Osteocyte (in vitro differentiated cells): ENCODE data around the gene LYL1. TPM values are rescaled to one million over a fixed set of nuclear protein-coding genes. Genes with fewer than 3 reads are reported as not detected.

Experiments
- DNase-seq: peaks from one replicate; pipeline ENCODE4 v3.0.0; 2021; ENCODE audit warnings: mixed read lengths; ENCODE audit not compliant: unreplicated experiment; ENCODE audit errors: extremely low spot score
- H3K27ac Mint-ChIP-seq: one replicate; pipeline ENCODE4 v1.8.0; 2021; ENCODE audit warnings: mild to moderate bottlenecking, mixed read lengths; ENCODE audit not compliant: unreplicated experiment
- H3K27me3 Mint-ChIP-seq: one replicate; pipeline ENCODE4 v1.8.0; 2021; ENCODE audit warnings: mixed read lengths; ENCODE audit not compliant: unreplicated experiment
- H3K36me3 Mint-ChIP-seq: one replicate; pipeline ENCODE4 v1.8.0; 2021; ENCODE audit warnings: mixed read lengths; ENCODE audit not compliant: unreplicated experiment
- H3K4me1 Mint-ChIP-seq: one replicate; pipeline ENCODE4 v1.8.0; 2021; ENCODE audit warnings: mixed read lengths; ENCODE audit not compliant: unreplicated experiment
- H3K4me3 Mint-ChIP-seq: one replicate; pipeline ENCODE4 v1.8.0; 2021; ENCODE audit warnings: mild to moderate bottlenecking, moderate library complexity, mixed read lengths; ENCODE audit not compliant: unreplicated experiment
- H3K9me3 Mint-ChIP-seq: one replicate; pipeline ENCODE4 v1.8.0; 2021; ENCODE audit warnings: mixed read lengths; ENCODE audit not compliant: unreplicated experiment
- total RNA-seq: library from RNA; stranded (reverse); gene quantifications from 2 replicates; pipeline ENCODE4 v1.2.1, GENCODE V29; 2021
- TF ChIP-seq, protein P1 (sequence below): fragments of 200-600 bp; sonication (generic); IDR thresholded peaks from 2 replicates; pipeline ENCODE4 v1.5.0; 2021; ENCODE audit warnings: antibody characterized with exemption, mild to moderate bottlenecking, moderate library complexity

Gene LYL1
- total RNA-seq, 1 donor from 2014 or later, result not detected

DNA sequence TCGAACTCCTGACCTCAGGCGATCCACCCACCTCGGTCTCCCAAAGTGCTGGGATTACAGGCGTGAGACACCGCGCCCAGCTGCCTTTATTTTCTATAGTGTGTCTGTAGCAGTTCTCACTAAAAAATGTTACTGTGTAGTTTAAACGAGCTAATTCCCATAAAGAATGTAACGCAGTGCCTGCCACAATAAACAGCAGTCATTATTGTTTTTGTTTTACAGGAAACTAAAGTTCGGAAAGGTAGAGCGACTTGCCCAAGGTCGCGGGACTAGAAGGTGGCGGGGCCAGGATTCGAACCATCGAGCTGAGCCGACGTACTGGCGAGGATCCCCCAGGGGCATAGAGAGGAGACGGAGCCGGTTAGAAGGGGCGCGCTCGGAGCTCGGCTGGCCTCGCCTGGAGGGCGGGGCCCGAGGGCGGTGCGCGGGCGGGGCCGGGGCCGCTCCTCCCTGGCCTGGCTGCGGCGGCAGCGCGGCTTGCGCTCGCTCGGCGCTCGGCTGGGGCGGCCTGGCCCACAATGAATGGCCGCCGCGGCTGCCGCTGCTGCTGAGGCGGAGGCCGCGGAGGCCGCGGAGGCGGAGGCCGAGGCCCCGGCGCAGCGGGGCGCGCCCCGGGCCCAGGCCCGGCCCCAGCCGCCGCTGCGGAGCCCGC, 15.2 kb upstream of the LYL1 start, which contains the start of gene NACC1:
TSS of gene NACC1 (plus strand) at position 493 of the 652 bp plus-strand sequence. CDS start 16,944 bp downstream, outside the sequence.
- DNase-seq, result peak; percentile 98
- Mint-ChIP-seq H3K9me3 (no peaks in the 10 kb centered on the region), H3K4me3 (peak within 1 kb of the TSS; percentile 96), H3K36me3 (no peaks in the 10 kb centered on the region), H3K27ac (peak within 1 kb of the TSS; percentile 91), H3K27me3 (no peaks in the 10 kb centered on the region), H3K4me1 (peaks cover 56% of the 10 kb centered on the region)
- TF ChIP-seq, protein P1, sequence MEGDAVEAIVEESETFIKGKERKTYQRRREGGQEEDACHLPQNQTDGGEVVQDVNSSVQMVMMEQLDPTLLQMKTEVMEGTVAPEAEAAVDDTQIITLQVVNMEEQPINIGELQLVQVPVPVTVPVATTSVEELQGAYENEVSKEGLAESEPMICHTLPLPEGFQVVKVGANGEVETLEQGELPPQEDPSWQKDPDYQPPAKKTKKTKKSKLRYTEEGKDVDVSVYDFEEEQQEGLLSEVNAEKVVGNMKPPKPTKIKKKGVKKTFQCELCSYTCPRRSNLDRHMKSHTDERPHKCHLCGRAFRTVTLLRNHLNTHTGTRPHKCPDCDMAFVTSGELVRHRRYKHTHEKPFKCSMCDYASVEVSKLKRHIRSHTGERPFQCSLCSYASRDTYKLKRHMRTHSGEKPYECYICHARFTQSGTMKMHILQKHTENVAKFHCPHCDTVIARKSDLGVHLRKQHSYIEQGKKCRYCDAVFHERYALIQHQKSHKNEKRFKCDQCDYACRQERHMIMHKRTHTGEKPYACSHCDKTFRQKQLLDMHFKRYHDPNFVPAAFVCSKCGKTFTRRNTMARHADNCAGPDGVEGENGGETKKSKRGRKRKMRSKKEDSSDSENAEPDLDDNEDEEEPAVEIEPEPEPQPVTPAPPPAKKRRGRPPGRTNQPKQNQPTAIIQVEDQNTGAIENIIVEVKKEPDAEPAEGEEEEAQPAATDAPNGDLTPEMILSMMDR, result no peak

DNA sequence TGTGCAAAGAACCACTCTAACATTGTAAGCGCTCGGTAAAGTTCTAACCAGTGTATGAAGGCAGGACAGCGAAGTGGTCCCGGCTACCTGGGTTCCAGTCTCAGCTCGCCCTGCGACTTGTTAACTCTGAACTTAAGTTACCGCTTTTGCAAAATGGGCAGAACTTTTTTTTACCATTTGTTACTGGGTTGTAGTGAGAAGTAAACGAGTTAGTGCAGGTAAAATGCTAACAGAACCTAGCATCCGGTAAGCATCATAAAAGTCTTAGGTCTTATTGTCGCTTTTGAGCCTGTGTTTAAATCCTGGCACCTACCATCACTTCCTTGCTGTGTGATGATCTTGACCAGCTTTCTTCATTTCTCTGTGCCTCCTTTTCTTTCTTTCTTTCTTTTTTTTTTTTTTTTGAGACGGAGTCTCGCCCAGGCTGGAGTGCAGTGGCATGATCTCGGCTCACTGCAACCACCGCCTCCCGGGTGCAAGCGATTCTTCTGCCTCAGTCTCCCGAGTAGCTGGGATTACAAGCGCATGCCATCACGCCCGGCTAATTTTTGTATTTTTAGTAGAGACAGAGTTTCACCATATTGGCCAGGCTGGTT, 14.6 kb upstream of the LYL1 start:
- peak overlapping the region; percentile 91 for H3K27ac Mint-ChIP-seq
- DNase-seq, result no peak
- H3K4me1 Mint-ChIP-seq, result peaks cover 52% of the 10 kb centered on the region
- peaks cover 2% of the 10 kb centered on the region for H3K36me3 Mint-ChIP-seq
- H3K9me3 Mint-ChIP-seq, result no peaks in the 10 kb centered on the region
- no peaks in the 10 kb centered on the region for H3K27me3 Mint-ChIP-seq
- TF ChIP-seq, protein P1, result no peak
- H3K4me3 Mint-ChIP-seq, result peak overlapping the region; percentile 96

DNA sequence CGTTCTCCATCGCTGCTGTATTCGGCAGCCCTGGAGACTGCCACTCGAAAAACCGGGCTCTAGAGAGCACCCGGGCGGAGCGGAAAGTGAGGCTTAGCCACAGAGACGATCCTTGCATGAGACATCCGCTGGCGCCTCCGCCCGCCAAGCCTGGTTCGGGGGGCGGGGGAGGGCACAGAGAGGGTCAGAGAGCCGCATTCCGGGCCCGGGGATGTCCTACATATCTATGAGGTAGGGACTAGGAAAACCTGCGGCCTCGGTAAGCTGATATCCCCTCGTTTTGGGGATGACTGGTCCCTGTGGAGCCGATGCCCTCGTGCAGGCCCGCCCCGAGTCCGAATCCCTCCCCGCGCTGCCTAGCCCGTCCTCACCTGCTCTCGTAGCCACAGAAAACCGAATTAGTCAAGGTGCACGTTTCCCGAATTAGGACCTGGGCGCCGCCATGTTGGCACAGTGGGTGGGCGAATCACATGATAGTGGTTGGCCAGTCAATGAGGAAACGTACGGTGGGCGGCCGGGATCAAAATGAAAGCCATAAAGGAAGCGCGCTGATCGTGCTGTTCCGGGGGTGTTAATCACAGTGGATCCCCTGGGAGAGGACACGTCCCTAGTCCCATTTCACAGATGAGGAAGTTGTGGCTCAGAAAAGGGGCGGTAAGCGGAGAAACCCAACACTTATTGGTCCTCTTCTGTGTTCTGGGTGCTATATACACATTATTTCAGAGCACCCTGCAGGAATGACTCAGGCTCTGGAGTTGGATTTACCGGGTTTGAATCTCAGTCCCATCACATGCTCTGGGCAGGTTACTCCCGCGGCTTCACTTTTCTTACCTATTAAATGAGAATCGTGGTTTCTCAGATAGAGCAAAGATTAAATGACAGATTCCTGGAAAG, 13.9 kb upstream of the LYL1 start, which contains the start of gene TRMT1:
TSS of gene TRMT1 (minus strand) at position 459 of the 894 bp plus-strand sequence. CDS start at position 118, 341 bp downstream.
- Mint-ChIP-seq H3K27me3 (no peaks in the 10 kb centered on the region), H3K9me3 (no peaks in the 10 kb centered on the region), H3K36me3 (peaks cover 2% of the 10 kb centered on the region), H3K4me3 (peak within 1 kb of the TSS; percentile 96), H3K4me1 (peaks cover 44% of the 10 kb centered on the region), H3K27ac (peak within 1 kb of the TSS; percentile 91)
- peak; percentile 94 for DNase-seq
- TF ChIP-seq, protein P1, result no peak

DNA sequence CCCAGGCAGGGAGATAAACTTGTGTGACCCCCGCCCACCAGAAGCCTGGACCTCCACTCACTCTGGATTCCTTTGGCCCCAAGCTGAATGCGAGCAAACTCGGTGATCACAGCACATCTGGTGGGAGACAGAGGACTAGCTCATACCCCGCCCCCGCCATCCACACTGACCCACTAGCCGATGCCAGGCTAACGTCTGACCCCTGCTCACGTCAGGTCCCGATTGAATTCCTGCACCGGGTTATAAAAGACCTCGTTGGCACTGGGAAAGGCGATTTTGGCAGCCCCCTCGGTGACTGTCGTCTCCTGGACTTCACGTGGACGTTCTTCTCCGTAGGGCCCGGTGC, 13.3 kb upstream of the LYL1 start:
- Mint-ChIP-seq H3K9me3 (no peaks in the 10 kb centered on the region), H3K27me3 (no peaks in the 10 kb centered on the region), H3K4me1 (peaks cover 38% of the 10 kb centered on the region), H3K36me3 (peaks cover 2% of the 10 kb centered on the region), H3K4me3 (peak overlapping the region; percentile 96), H3K27ac (peak overlapping the region; percentile 75)
- DNase-seq, result no peak
- TF ChIP-seq, protein P1, result no peak
